ENCODE data around the gene GPR33. TPM values are rescaled to one million over a fixed set of nuclear protein-coding genes. Genes with fewer than 3 reads are reported as not detected.
A peak's percentile ranks its signal among the peaks of the same experiment; 100 is the strongest.

The GPR33 gene, protein sequence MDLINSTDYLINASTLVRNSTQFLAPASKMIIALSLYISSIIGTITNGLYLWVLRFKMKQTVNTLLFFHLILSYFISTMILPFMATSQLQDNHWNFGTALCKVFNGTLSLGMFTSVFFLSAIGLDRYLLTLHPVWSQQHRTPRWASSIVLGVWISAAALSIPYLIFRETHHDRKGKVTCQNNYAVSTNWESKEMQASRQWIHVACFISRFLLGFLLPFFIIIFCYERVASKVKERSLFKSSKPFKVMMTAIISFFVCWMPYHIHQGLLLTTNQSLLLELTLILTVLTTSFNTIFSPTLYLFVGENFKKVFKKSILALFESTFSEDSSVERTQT
- not detected for total RNA-seq
- long read RNA-seq, result 0 reads

- DNase-seq, result no peak
- intact Hi-C loops (cut with DNase I), result no loop called here
- ATAC-seq (ENCODE audit: poor library complexity), result no peak
Observed at GRCh38 chr14:31487886-31488285, at the start of gene GPR33. TSS of gene GPR33 (minus strand) at chr14:31488039. CDS start at chr14:31483965, 4,074 bp downstream.

DNA sequence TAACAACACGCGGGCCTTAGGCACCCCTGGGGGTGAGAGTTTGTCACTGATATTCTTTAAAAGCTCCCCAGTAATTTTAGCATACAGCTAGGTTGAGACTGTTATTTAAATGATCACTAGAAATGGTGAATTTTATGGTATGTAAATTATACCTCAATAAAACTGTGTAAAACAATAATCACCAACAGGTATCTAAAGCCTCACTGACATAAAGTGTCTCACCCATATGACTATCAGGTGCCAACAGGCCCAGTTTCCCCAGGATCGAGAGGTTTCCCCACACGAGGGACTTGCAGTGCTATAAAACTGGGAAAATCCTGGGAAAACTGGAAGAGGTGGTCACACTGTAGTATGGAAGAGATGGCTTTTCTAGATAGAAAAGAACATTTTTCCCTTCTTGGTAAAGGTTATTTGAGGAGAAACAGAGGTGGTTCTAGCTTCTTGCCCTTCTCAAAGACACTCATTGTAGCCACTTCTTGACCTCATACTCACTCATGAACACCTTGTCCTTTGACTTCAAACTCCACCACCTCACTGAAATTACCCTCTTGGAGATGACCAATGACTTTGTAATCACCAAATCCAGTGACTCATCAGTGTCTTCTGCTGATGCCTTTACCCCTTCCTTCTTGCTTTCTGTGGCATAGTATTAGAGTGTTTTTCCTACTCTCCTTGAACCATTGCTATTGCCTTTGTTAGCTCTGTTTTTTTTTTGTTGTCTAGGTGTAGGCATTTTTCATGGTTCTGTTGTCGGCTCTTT, 48.5 kb upstream of the GPR33 start:
- DNase-seq (no peak), ATAC-seq (ENCODE audit: poor library complexity) (no peak)
- intact Hi-C loops (cut with DNase I), result no loop called here

DNA sequence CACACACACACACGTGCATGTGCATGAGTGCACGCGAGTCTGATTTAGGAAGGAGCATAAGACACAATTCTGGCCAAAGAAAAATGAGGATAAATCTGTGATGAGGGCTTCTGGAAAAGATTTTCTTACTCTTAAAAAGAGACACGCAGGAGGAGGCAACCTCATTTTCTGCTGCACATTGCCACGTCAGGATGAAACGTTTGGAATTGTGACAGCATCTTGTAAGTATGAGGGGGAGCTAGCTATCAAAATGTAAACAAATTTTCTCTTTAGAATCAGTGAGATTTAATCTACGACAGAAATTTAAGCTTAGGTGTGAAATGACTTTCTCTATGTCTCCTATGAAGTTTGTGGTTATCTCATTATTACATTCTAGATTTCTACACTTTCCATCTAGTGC, 42.3 kb upstream of the GPR33 start:
- no peak for ATAC-seq (ENCODE audit: poor library complexity)
- no peak for DNase-seq
- intact Hi-C loops (cut with DNase I), result no loop called here

DNA sequence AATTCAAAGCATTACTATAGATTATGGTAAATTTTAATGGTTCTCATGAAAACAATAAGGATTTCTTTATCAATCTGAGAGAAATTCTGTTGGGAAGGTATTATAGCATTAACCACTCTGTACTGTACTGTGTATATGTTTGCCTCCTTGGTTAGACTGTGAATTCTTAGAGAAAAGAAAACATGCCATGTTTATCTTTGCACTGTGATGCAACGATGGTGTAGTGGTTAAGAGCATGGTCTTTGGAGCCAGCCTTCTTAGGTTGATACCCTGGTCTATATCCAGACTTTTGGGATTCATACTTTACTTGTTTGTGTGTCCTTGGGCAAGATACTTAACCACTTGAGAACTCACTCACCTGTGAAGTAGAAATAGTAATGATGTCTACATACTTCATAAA, 41.2 kb upstream of the GPR33 start:
- DNase-seq, result no peak
- ATAC-seq (ENCODE audit: poor library complexity), result no peak
- intact Hi-C loops (cut with DNase I), result no loop called here

- intact Hi-C loops (cut with DNase I), result no loop called here
Observed at GRCh38 chr14:31527546-31527945, 39.7 kb upstream of the GPR33 start.

GRCh38 chr14:31527087-31527486, 39.2 kb upstream of the GPR33 start:
- ATAC-seq (ENCODE audit: poor library complexity) (no peak), DNase-seq (no peak)
- intact Hi-C loops (cut with DNase I), result no loop called here

More at GRCh38 chr14:31527546-31527945, 39.7 kb upstream of the GPR33 start:
- ATAC-seq (ENCODE audit: poor library complexity), result no peak
- DNase-seq, result no peak

- ATAC-seq (ENCODE audit: poor library complexity) (no peak), DNase-seq (no peak)
- intact Hi-C loops (cut with DNase I), result no loop called here
Observed at GRCh38 chr14:31510855-31511254, 23.0 kb upstream of the GPR33 start.

DNA sequence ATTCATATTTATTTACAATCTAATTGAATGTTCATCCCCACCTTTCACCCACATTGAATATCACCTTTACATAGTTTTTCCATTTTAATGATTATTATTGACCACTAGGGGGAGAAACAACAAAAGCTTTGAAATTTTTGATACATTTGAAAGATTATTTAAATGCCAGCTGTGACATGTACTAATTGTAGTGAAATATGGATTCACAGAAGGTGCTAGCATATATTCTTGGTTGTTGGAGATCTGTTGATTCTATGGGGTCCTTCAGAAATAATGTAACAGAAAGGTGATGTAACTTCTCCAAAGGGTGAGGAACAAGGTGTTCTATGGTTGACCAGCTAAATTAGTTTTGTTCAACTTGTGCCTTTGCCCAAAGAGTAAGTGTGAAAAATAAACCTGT, 22.4 kb upstream of the GPR33 start:
- no peak for ATAC-seq (ENCODE audit: poor library complexity)
- DNase-seq, result no peak
- intact Hi-C loops (cut with DNase I), result no loop called here

GRCh38 chr14:31508135-31508534, 20.3 kb upstream of the GPR33 start:
- ATAC-seq (ENCODE audit: poor library complexity) (no peak), DNase-seq (no peak)
- intact Hi-C loops (cut with DNase I), result loop anchor here (5.0 kb wide), 1 partner anchor 744 kb away; no protein-coding TSS in a partner anchor

GRCh38 chr14:31505411-31505810, 17.6 kb upstream of the GPR33 start:
- peak; percentile 76 for ATAC-seq (ENCODE audit: poor library complexity)

GRCh38 chr14:31501870-31502269, 14.0 kb upstream of the GPR33 start:
- intact Hi-C loops (cut with DNase I), result no loop called here
- no peak for ATAC-seq (ENCODE audit: poor library complexity)
- no peak for DNase-seq

More at GRCh38 chr14:31505411-31505810, 17.6 kb upstream of the GPR33 start:
- no peak for DNase-seq
- intact Hi-C loops (cut with DNase I), result loop anchor here (5.0 kb wide), 1 partner anchor 747 kb away; no protein-coding TSS in a partner anchor

DNA sequence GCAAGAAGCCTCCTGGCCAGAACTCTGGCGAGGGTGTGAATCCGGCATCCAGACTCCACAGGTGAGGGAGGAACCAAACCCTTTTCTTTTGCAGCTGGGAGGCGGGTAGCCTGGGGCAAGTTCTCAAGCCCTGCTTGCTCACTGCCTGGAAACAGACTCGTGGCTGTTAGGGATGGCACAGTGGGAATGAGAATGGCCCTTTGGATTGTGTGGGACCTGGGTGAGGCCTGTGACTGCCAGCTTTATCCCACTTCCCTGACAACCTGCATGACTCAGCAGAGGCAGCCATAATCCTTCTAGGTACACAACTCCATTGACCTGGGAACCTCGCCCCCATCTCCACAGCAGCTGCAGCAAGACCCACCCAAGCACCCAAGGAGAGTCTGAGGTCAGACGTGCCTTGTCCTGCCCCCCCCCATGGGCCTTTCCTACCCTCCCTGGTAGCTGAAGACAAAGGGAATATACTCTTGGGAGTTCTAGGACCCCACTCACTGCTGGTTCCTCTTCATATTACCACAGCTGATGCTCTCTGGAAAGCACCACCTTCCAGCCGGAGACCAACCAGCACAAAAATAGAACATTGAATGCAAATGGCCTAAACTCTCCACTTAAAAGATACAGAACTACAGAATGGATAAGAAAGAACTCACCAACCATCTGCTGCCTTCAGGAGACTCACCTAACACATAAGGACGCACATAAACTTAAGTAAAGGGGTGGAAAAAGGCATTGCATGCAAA, 5.1 kb upstream of the GPR33 start:
- ATAC-seq (ENCODE audit: poor library complexity) (no peak), DNase-seq (no peak)
- intact Hi-C loops (cut with DNase I), result no loop called here

DNA sequence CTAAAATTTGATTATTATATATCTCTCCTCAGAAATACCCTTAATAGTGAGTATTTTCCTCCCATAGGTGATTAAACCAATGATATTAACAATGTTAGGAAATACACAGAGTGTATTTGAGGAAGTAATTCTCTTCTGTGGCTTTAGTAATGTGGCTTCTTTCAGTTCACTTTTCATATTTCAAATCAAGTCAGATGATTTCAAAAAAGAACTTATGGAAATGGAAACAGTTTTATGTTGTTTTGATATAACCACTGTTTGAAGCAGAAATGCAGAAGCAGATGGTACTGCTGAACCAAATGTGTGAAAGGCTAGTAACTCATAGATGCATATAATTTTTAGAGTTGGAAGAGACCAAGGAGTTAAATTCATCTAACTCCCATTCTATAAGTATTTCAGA, 1.9 kb upstream of the GPR33 start:
- DNase-seq (no peak), ATAC-seq (ENCODE audit: poor library complexity) (no peak)
- intact Hi-C loops (cut with DNase I), result no loop called here

- ATAC-seq (ENCODE audit: poor library complexity) (no peak), DNase-seq (no peak)
- intact Hi-C loops (cut with DNase I), result no loop called here
Observed at GRCh38 chr14:31486764-31487163, 1.1 kb downstream of the GPR33 start.

DNA sequence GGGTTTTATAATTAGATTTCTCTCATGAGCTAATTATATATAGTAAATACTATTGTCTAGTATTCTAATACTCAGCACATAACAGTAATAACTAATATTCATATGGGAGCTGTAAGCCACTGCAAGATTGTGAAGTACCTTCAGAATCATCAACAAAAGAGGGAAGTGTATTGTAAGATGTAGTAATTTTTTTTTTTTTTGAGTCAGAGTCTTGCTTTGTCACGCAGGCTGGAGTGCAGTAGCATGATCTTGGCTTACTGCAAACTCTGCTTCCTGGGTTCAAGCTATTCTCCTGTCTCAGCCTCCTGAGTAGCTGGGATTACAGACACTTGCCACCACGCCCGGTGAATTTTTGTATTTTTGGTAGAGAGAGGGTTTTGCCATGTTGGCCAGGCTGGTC, 3.1 kb downstream of the GPR33 start:
- DNase-seq, result no peak
- intact Hi-C loops (cut with DNase I), result no loop called here
- no peak for ATAC-seq (ENCODE audit: poor library complexity)

DNA sequence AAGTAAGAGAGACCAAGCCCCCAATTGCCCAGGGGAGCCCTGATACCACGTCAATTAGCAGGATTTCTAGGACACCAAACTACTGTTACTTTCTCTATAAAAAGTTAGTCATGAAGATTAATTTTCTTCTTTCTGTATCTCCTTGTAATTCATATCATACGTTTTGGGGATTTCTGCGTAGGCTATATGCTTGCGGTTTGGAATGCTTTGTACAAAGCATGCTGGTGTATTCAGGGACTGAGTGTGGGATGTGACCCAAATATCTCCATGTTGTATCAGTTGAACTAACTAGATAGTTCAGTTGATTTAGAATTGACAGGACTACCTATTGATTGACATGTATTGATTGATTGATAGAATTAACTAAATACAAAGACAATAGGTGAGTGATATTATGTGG, 7.7 kb downstream of the GPR33 start:
- no peak for DNase-seq
- intact Hi-C loops (cut with DNase I), result no loop called here
- ATAC-seq (ENCODE audit: poor library complexity), result no peak

- no peak for DNase-seq
- intact Hi-C loops (cut with DNase I), result no loop called here
- no peak for ATAC-seq (ENCODE audit: poor library complexity)
Observed at GRCh38 chr14:31479027-31479426, 8.8 kb downstream of the GPR33 start.

GRCh38 chr14:31477248-31477647, 10.6 kb downstream of the GPR33 start:
- DNase-seq (no peak), ATAC-seq (ENCODE audit: poor library complexity) (peak; percentile 53)
- intact Hi-C loops (cut with DNase I), result no loop called here

GRCh38 chr14:31476131-31476866, 11.5 kb downstream of the GPR33 start:
- no peak for DNase-seq
- intact Hi-C loops (cut with DNase I), result no loop called here
- no peak for ATAC-seq (ENCODE audit: poor library complexity)
